SK-N-DZ (cell line): ENCODE data around the gene CCDC90B. TPM values are rescaled to one million over a fixed set of nuclear protein-coding genes. Genes with fewer than 3 reads are reported as not detected.
A peak's percentile ranks its signal among the peaks of the same experiment; 100 is the strongest.
"Not testable (repeated sequence)": the region's sequence is repeated elsewhere in the genome, so short reads cannot be mapped to it uniquely, and the experiment has no call there.

Experiments
- DNase-seq: peaks from one replicate; pipeline ENCODE4 v3.0.0-alpha.2; 2015; ENCODE audit warnings: low spot score
- polyA plus RNA-seq, 2 experiments: library from polyadenylated mRNA; depleted of rRNA; stranded (reverse); fragments of >200 nt; gene quantifications; 2 replicates each; pipeline ENCODE4 v1.2.3, GENCODE V29; 2014

Gene CCDC90B, protein sequence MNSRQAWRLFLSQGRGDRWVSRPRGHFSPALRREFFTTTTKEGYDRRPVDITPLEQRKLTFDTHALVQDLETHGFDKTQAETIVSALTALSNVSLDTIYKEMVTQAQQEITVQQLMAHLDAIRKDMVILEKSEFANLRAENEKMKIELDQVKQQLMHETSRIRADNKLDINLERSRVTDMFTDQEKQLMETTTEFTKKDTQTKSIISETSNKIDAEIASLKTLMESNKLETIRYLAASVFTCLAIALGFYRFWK
- 65.7 and 70.4 TPM in 2 replicates for polyA plus RNA-seq (2014; cell fraction: cytosol; rRNA removed)
- 56.2 and 56.6 TPM in 2 replicates for polyA plus RNA-seq (2014; cell fraction: nucleus; rRNA removed)

DNA sequence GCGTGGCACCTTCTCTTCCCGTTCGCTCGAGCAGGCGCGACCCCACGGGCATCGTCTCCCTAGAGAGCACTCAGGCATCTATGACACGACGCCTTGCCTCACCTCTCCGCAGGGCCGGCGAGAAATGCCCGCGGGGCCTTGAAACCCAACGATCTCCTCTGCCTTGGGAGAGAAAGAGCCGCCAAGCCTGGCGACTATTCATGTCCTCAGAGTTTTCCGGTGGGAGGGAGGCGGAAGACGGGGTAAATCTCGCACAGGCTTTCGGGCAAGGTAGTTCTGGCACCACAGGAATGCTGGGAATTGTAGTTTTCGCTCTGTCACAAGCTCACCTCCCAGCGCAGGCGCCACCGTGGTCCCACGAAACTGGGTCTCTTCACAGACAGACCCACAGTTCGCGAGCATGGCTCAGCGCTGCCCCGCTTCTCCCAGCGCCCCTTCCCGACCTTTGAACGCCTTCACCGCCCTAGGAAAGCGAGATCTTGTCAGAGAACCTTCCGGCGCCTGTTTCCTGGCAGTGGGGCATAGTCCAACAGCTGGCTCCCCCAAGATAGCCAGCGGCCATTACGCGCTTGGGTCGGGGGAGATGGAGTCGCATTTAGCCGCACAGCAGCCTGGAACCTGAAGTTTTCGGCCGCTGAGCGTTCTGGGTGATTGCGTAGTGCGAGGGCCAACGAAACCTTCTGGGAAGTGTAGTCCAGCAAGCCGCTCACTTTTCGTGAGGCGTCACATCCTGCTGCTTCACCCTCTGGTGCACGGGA lies at the start of gene CCDC90B:
TSS of gene CCDC90B (minus strand) at position 597 of the 758 bp plus-strand sequence. CDS start at position 202, 395 bp downstream.
- peak; percentile 99 for DNase-seq

DNA sequence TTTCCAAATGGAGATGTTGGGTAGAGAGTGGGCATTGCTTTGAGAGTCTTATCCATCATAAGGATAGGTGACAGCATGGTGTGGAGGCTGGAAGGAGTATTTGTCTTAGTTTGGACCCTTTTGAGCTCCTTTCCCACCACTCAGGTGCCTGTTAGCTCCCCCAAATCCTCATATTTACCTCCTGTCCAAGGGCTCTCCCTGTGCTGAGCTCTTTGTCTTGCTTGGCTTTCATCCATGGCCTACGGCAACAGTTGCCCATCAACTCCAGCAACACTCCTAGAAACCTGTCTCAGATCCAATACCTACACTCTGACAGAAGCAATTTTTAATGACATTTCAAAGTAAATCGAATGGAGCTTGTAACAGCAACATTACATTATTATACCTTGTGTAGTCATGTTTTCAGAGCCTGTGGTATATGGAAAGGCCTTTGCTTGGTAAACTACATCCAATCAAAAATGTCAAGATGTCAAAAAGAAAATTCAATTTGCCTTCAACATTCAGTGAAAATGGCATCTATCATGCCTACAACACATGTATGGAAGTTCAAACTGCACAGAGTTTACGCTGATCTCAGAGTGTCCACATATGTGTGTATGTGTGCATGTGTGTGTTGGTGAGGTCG lies 49.4 kb upstream of the CCDC90B start:
- no peak for DNase-seq

- no peak for DNase-seq
Measured at GRCh38 chr11:83330303-83330702, 44.1 kb upstream of the CCDC90B start.

DNA sequence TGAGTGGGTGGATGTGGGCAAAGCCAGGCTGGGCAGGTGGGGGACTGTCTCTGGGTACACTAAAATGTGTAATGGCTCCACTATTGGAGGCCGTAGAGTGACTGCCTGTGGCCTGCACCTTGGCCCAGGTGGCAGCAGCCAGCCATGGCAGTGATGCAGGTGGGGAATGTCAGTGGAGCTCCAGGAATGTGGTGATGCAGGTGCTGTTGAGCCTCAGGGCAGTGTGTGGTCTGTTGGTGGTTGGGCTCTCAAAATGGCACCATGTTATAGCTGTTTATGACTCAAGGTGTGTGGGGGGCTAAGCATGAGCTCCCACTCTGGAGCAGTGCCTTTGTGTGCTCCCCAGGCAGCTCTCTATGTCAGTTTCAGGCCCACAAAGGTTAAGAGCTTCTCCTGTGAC lies 40.2 kb upstream of the CCDC90B start:
- no peak for DNase-seq

GRCh38 chr11:83319346-83319745 lies 33.2 kb upstream of the CCDC90B start:
- DNase-seq, result no peak

DNA sequence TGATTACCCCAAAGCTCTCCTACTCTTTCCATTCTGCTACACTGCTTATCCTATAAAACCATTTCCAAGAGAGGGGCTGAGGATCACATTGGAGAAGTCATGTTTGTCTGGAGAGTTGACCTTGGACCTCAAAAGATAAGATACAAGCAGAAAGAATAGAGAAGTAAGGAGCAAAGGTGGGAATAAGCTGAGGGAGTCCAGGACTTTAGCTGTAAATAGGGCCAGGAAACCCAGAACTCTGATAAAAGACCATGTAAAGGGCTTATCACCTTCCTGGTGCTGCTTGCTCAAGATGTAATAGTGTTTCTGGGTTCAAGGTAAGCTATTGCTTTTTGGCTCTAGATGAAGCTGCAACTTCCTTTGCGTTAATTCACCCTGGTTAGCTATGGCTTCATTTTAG lies 32.8 kb upstream of the CCDC90B start:
- DNase-seq, result no peak

- DNase-seq, result no peak
Measured at GRCh38 chr11:83317757-83318690, 31.9 kb upstream of the CCDC90B start.

GRCh38 chr11:83316897-83317268 lies 30.7 kb upstream of the CCDC90B start:
- DNase-seq, result not testable (repeated sequence)

GRCh38 chr11:83316143-83316896 lies 30.2 kb upstream of the CCDC90B start:
- DNase-seq, result not testable (repeated sequence)

DNA sequence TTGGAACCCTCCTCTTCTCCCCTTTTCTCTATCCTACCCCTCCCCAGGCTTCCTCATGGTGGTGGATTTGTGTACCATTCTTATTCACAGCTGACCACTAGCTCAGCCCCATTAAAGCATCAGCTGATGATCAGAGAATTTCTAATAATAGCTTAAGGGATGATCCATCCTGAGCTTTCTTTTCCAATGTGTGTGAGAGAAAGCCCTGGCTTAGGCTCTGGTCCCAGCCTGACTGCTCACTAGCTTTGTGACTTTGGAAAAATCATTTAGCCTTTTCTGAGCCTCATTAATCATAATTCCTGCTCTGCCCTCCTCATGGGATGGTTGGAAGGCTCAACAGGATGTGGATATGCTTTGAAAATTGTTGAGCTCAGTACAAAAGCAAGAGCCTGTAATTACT lies 26.3 kb upstream of the CCDC90B start:
- DNase-seq, result no peak

- DNase-seq, result peak; percentile 39
Measured at GRCh38 chr11:83311701-83312100, 25.5 kb upstream of the CCDC90B start.

GRCh38 chr11:83310718-83311117 lies 24.6 kb upstream of the CCDC90B start:
- DNase-seq, result no peak

DNA sequence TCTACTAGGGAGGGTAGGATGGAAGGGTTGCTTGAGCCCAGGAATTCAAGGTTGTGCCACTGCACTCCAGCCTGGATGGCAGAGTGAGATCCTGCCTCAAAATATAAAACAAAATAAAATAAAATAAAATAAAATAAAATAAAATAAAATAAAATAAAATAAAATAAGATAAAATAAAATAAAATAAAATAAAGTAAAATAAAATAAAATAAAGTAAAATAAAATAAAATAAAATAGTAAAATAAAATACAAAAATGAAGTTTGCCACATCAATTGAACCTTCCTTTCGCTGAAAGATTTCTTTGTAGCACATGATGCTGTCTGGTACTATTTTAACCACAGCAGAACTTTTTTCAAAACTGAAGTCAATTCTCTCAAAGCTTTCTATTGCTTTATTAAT lies 22.4 kb upstream of the CCDC90B start:
- not testable (repeated sequence) for DNase-seq

- DNase-seq, result peak; percentile 52
Measured at GRCh38 chr11:83306200-83307080, 20.3 kb upstream of the CCDC90B start.

- DNase-seq, result no peak
Measured at GRCh38 chr11:83303316-83303715, 17.1 kb upstream of the CCDC90B start.

DNA sequence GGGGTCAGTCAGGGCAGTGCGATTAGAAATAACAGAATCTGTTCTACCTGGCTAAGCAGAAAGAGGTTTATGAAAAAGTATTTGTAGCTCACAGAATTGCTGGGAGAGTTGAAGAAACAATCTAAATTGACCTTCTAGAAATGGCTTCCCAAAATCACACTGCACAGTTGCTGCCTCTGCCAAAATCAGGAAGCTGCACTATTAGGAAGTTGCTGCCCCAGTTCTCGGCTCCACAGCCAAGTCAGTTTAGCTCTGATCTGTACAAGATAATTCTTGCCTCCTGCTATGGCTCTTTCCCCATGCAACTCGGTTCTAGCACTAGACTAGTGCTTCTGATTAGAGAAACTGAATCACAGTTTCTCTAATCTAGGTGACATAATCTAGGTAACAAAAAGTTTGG lies 16.0 kb upstream of the CCDC90B start:
- DNase-seq, result no peak

GRCh38 chr11:83299681-83300080 lies 13.5 kb upstream of the CCDC90B start:
- DNase-seq, result no peak

- no peak for DNase-seq
Measured at GRCh38 chr11:83294208-83294607, 8.0 kb upstream of the CCDC90B start.

GRCh38 chr11:83293457-83293774 lies 7.2 kb upstream of the CCDC90B start:
- no peak for DNase-seq
